Measurements from ENCODE around the gene RAD51B.

The RAD51B gene

GRCh38 chr14:68727315-68728047, 907.9 kb downstream of the RAD51B start:
- no peak for DNase-seq

- DNase-seq = no peak
Measured at GRCh38 chr14:68728342-68729106, 908.9 kb downstream of the RAD51B start.

GRCh38 chr14:68729556-68729955, 910.0 kb downstream of the RAD51B start:
- DNase-seq = no peak

- DNase-seq = no peak
Measured at GRCh38 chr14:68730348-68730747, 910.8 kb downstream of the RAD51B start.

- DNase-seq = no peak
Measured at GRCh38 chr14:68730811-68731425, 911.3 kb downstream of the RAD51B start.

- no peak for DNase-seq
Measured at GRCh38 chr14:68733086-68733914, 913.7 kb downstream of the RAD51B start.

GRCh38 chr14:68734231-68734732, 914.7 kb downstream of the RAD51B start:
- no peak for DNase-seq

GRCh38 chr14:68735856-68736255, 916.3 kb downstream of the RAD51B start:
- DNase-seq = no peak

- no peak for DNase-seq
Measured at GRCh38 chr14:68736471-68736871, 916.9 kb downstream of the RAD51B start.

GRCh38 chr14:68737086-68737485, 917.5 kb downstream of the RAD51B start:
- no peak for DNase-seq

- no peak for DNase-seq
Measured at GRCh38 chr14:68738559-68738958, 919.0 kb downstream of the RAD51B start.

GRCh38 chr14:68739701-68740100, 920.1 kb downstream of the RAD51B start:
- no peak for DNase-seq

- DNase-seq = no peak
Measured at GRCh38 chr14:68740788-68741476, 921.4 kb downstream of the RAD51B start.

GRCh38 chr14:68741477-68741791, 921.9 kb downstream of the RAD51B start:
- no peak for DNase-seq

GRCh38 chr14:68741839-68742470, 922.4 kb downstream of the RAD51B start:
- peak; percentile 87 for DNase-seq

GRCh38 chr14:68744613-68745012, 925.0 kb downstream of the RAD51B start:
- no peak for DNase-seq

GRCh38 chr14:68747393-68747792, 927.8 kb downstream of the RAD51B start:
- no peak for DNase-seq

GRCh38 chr14:68748260-68748659, 928.7 kb downstream of the RAD51B start:
- DNase-seq = no peak

GRCh38 chr14:68748691-68749090, 929.1 kb downstream of the RAD51B start:
- no peak for DNase-seq

- DNase-seq = peak; percentile 27
Measured at GRCh38 chr14:68749487-68750475, 930.2 kb downstream of the RAD51B start.

All from OCI-M1 (cell line).